IPS-15b (cell line): ENCODE results near the gene KLC1.

Experiments
- H3K27me3 ChIP-seq: one replicate; pipeline ENCODE4 v1.6.1; 2013; ENCODE audit warnings: low read length; ENCODE audit not compliant: control insufficient read depth, insufficient read depth
- H3K36me3 ChIP-seq: one replicate; pipeline ENCODE4 v1.6.1; 2013; ENCODE audit warnings: low read length; ENCODE audit not compliant: control insufficient read depth, insufficient read depth
- H3K4me1 ChIP-seq: one replicate; pipeline ENCODE4 v1.6.1; 2013; ENCODE audit warnings: mild to moderate bottlenecking, low read length; ENCODE audit not compliant: control insufficient read depth, insufficient read depth
- H3K4me3 ChIP-seq: one replicate; pipeline ENCODE4 v1.5.1; 2013; ENCODE audit warnings: low read depth, low read length
- H3K9ac ChIP-seq: one replicate; pipeline ENCODE4 v1.6.1; 2013; ENCODE audit warnings: low read depth, mild to moderate bottlenecking, low read length
- H3K9me3 ChIP-seq: one replicate; pipeline ENCODE4 v1.6.1; 2013; ENCODE audit warnings: mild to moderate bottlenecking, low read length; ENCODE audit not compliant: control insufficient read depth, insufficient read depth

Gene KLC1

GRCh38 chr14:103731481-103731880, 102.5 kb downstream of the KLC1 start:
- Histone ChIP-seq H3K27me3 (no peaks in the 10 kb centered on the region), H3K9me3 (no peaks in the 10 kb centered on the region), H3K36me3 (peaks cover 41% of the 10 kb centered on the region), H3K9ac (no peak overlapping the region), H3K4me3 (no peak overlapping the region), H3K4me1 (no peaks in the 10 kb centered on the region)

GRCh38 chr14:103731916-103732867, 103.2 kb downstream of the KLC1 start:
- H3K27me3 ChIP-seq = no peaks in the 10 kb centered on the region
- no peak overlapping the region for H3K9ac ChIP-seq
- H3K4me1 ChIP-seq = no peaks in the 10 kb centered on the region
- no peaks in the 10 kb centered on the region for H3K9me3 ChIP-seq
- peaks cover 41% of the 10 kb centered on the region for H3K36me3 ChIP-seq
- H3K4me3 ChIP-seq = no peak overlapping the region

GRCh38 chr14:103732868-103733620, 104.0 kb downstream of the KLC1 start:
- H3K27me3 ChIP-seq = no peaks in the 10 kb centered on the region
- no peaks in the 10 kb centered on the region for H3K9me3 ChIP-seq
- no peak overlapping the region for H3K4me3 ChIP-seq
- H3K36me3 ChIP-seq = peaks cover 41% of the 10 kb centered on the region
- H3K9ac ChIP-seq = no peak overlapping the region
- H3K4me1 ChIP-seq = no peaks in the 10 kb centered on the region

- H3K9me3 ChIP-seq = no peaks in the 10 kb centered on the region
- H3K27me3 ChIP-seq = no peaks in the 10 kb centered on the region
- no peak overlapping the region for H3K9ac ChIP-seq
- peaks cover 44% of the 10 kb centered on the region for H3K36me3 ChIP-seq
- no peak overlapping the region for H3K4me3 ChIP-seq
- no peaks in the 10 kb centered on the region for H3K4me1 ChIP-seq
Measured at GRCh38 chr14:103733651-103734050, 104.6 kb downstream of the KLC1 start.

GRCh38 chr14:103734081-103734888, 105.3 kb downstream of the KLC1 start:
- no peaks in the 10 kb centered on the region for H3K9me3 ChIP-seq
- no peak overlapping the region for H3K9ac ChIP-seq
- H3K4me1 ChIP-seq = no peaks in the 10 kb centered on the region
- H3K27me3 ChIP-seq = no peaks in the 10 kb centered on the region
- peaks cover 40% of the 10 kb centered on the region for H3K36me3 ChIP-seq
- no peak overlapping the region for H3K4me3 ChIP-seq

- H3K9me3 ChIP-seq = no peaks in the 10 kb centered on the region
- H3K27me3 ChIP-seq = no peaks in the 10 kb centered on the region
- no peak overlapping the region for H3K9ac ChIP-seq
- no peak overlapping the region for H3K4me3 ChIP-seq
- peaks cover 35% of the 10 kb centered on the region for H3K36me3 ChIP-seq
- no peaks in the 10 kb centered on the region for H3K4me1 ChIP-seq
Measured at GRCh38 chr14:103735022-103735421, 106.0 kb downstream of the KLC1 start.

GRCh38 chr14:103735439-103735814, 106.4 kb downstream of the KLC1 start:
- Histone ChIP-seq H3K4me1 (no peaks in the 10 kb centered on the region), H3K27me3 (no peaks in the 10 kb centered on the region), H3K9me3 (no peaks in the 10 kb centered on the region), H3K36me3 (peaks cover 31% of the 10 kb centered on the region), H3K9ac (no peak overlapping the region), H3K4me3 (no peak overlapping the region)

GRCh38 chr14:103735815-103736545, 107.0 kb downstream of the KLC1 start:
- Histone ChIP-seq H3K4me1 (no peaks in the 10 kb centered on the region), H3K36me3 (peaks cover 30% of the 10 kb centered on the region), H3K27me3 (no peaks in the 10 kb centered on the region), H3K9ac (peak overlapping the region; percentile 47), H3K9me3 (no peaks in the 10 kb centered on the region), H3K4me3 (no peak overlapping the region)

GRCh38 chr14:103736546-103737431, 107.8 kb downstream of the KLC1 start:
- H3K9ac ChIP-seq = no peak overlapping the region
- peaks cover 27% of the 10 kb centered on the region for H3K36me3 ChIP-seq
- no peaks in the 10 kb centered on the region for H3K4me1 ChIP-seq
- H3K9me3 ChIP-seq = no peaks in the 10 kb centered on the region
- no peaks in the 10 kb centered on the region for H3K27me3 ChIP-seq
- no peak overlapping the region for H3K4me3 ChIP-seq

- Histone ChIP-seq H3K9me3 (no peaks in the 10 kb centered on the region), H3K4me1 (no peaks in the 10 kb centered on the region), H3K27me3 (no peaks in the 10 kb centered on the region), H3K36me3 (peaks cover 23% of the 10 kb centered on the region), H3K9ac (no peak overlapping the region), H3K4me3 (no peak overlapping the region)
Measured at GRCh38 chr14:103737432-103738045, 108.5 kb downstream of the KLC1 start.
